Fibroblast of villous mesenchyme (primary cell): ENCODE data around the gene C6orf141. TPM values are rescaled to one million over a fixed set of nuclear protein-coding genes. Genes with fewer than 3 reads are reported as not detected.
A peak's percentile ranks its signal among the peaks of the same experiment; 100 is the strongest.

Source experiments
- DNase-seq: peaks from one replicate; pipeline ENCODE4 v3.0.0-alpha.2; 2010; ENCODE audit warnings: low read depth
- H3K4me3 ChIP-seq: 2 replicates; pipeline ENCODE4 v1.5.1; 2011; ENCODE audit warnings: low read depth, mild to moderate bottlenecking, low read length
- CTCF ChIP-seq: IDR thresholded peaks from 2 replicates; pipeline ENCODE4 v1.5.1; 2012; ENCODE audit warnings: low read depth, mild to moderate bottlenecking, low read length; ENCODE audit not compliant: insufficient read depth
- total RNA-seq: library from RNA; depleted of rRNA; stranded (reverse); fragments of >200 nt; gene quantifications from 2 replicates; pipeline ENCODE4 v1.2.3, GENCODE V29; 2012

Gene C6orf141
- total RNA-seq, 1 donor: 0.43 TPM

- TF ChIP-seq CTCF: no peak
- no peak for DNase-seq
- H3K4me3 ChIP-seq: no peak overlapping the region
Measured at GRCh38 chr6:49539102-49539501, 11.4 kb upstream of the C6orf141 start.

DNA sequence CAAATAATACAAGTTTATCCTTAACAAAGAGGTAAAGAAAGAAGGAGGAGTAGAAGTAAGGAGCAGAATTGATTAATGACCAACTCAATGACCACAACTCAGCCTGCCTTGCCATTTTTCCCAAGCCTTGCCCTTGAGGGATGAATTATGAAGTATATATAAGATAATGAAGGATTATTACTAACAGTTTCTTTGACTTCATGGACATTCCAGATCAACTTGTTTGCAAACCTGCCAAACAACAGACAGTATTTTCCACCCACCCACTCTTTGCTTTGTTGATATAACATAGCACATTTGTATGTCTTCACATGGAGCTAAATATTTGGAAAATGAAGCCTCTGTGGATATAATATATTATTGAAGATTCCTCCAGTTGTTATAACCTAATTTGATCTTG lies 9.9 kb upstream of the C6orf141 start:
- H3K4me3 ChIP-seq: no peak overlapping the region
- DNase-seq: no peak
- TF ChIP-seq CTCF: no peak

- DNase-seq: peak; percentile 93
- TF ChIP-seq CTCF: no peak
- H3K4me3 ChIP-seq: no peak overlapping the region
Measured at GRCh38 chr6:49541210-49541724, 9.2 kb upstream of the C6orf141 start.

- TF ChIP-seq CTCF: no peak
- no peak overlapping the region for H3K4me3 ChIP-seq
- DNase-seq: no peak
Measured at GRCh38 chr6:49541936-49542335, 8.5 kb upstream of the C6orf141 start.

DNA sequence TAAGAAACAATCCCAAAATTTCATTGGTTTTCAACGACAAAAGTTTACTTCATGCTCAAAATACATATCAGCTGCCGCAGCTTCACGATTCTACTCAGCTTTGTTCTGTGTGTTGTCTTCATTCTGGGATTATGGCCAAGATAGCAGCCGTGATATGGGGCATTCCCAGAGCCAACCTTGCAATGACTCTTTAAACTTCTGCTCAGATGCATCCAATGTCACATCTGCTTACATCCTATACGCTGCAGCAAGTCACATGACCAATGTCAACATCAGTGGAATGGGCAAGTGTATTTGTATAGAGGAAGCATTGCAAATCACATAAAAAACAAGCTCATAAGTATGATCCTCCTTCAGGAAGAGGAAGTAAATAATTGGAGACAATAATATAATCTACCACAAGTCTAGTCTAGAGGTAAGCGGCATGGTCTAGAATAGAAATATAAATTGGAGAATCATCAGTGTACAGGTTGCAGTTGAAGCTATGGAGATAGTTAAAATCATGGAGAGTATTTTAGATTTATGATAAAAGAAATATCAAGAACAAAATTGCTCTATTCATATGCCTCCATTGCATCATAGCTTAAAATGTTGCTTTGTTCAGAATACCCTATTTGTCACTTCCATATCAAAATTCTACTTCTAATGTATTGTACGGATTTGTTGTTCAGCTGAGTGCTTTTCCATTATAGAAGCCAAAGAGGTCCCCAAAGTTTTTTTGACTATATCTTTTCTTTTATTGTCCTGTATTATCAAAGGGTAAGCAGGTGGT lies 7.2 kb upstream of the C6orf141 start:
- H3K4me3 ChIP-seq: no peak overlapping the region
- TF ChIP-seq CTCF: no peak
- no peak for DNase-seq

GRCh38 chr6:49546331-49546730 lies 4.1 kb upstream of the C6orf141 start:
- TF ChIP-seq CTCF: no peak
- no peak overlapping the region for H3K4me3 ChIP-seq
- no peak for DNase-seq
